ENCODE measurements around the gene TAF9. TPM values are rescaled to one million over a fixed set of nuclear protein-coding genes. Genes with fewer than 3 reads are reported as not detected.

Gene TAF9
- total RNA-seq, 1 experiment from 2014 or later = 76.1 TPM

- no peak for TF ChIP-seq FOXP1 (CRISPR knock-in tag; IDR thresholded peaks at IDR 0.05; ENCODE audit: borderline replicate concordance)
- TF ChIP-seq ZNF121 (CRISPR knock-in tag; IDR thresholded peaks at IDR 0.05) = no peak
- TF ChIP-seq SOX15 (CRISPR knock-in tag; IDR thresholded peaks at IDR 0.05) = no peak
- no peak for TF ChIP-seq MYBL2 (CRISPR knock-in tag; IDR thresholded peaks at IDR 0.05)
- no peak for TF ChIP-seq NR1H2 (CRISPR knock-in tag; IDR thresholded peaks at IDR 0.05)
Measured at GRCh38 chr5:69359699-69360098, 9.6 kb downstream of the TAF9 start (continued).

GRCh38 chr5:69350664-69351063 is 18.7 kb downstream of the TAF9 start:
- ChIA-PET POLR2A (no interaction called here), CTCF (no interaction called here)
- no peaks in the 10 kb centered on the region for H3K4me1 Mint-ChIP-seq
- H3K9me3 Mint-ChIP-seq = 0 out of 2 replicates have a peak, but pooled peaks cover 3% of the 10 kb centered on the region
- ATAC-seq (no peak), DNase-seq (ENCODE audit: low spot score) (no peak)
- no peak overlapping the region for H3K27ac Mint-ChIP-seq
- TF ChIP-seq ZNF219 (CRISPR knock-in tag; IDR thresholded peaks at IDR 0.05; ENCODE audit: borderline replicate concordance) = no peak
- no peak for TF ChIP-seq TCF7 (CRISPR knock-in tag; IDR thresholded peaks at IDR 0.05; ENCODE audit: low read depth)
- no peak for TF ChIP-seq CBFB (CRISPR knock-in tag; IDR thresholded peaks at IDR 0.05; ENCODE audit: low read depth)
- no peak for TF ChIP-seq MLX (CRISPR knock-in tag; IDR thresholded peaks at IDR 0.05)
- TF ChIP-seq E2F1 (CRISPR knock-in tag; IDR thresholded peaks at IDR 0.05) = no peak
- no peak for TF ChIP-seq ZNF317 (CRISPR knock-in tag; IDR thresholded peaks at IDR 0.05; ENCODE audit: borderline replicate concordance, low read depth)
- no peak for TF ChIP-seq SP1 (CRISPR knock-in tag; conservative IDR thresholded peaks at IDR 0.05)
- TF ChIP-seq JUN (CRISPR knock-in tag; IDR thresholded peaks at IDR 0.05) = no peak
- no peak for TF ChIP-seq JAZF1 (CRISPR knock-in tag; IDR thresholded peaks at IDR 0.05)
- no peak for TF ChIP-seq E2F5 (CRISPR knock-in tag; IDR thresholded peaks at IDR 0.05)
- no peak for TF ChIP-seq TEAD1 (CRISPR knock-in tag; IDR thresholded peaks at IDR 0.05)
- no peak for TF ChIP-seq ZNF425 (CRISPR knock-in tag; conservative IDR thresholded peaks at IDR 0.05)
- no peak overlapping the region for H3K4me3 Mint-ChIP-seq
- peaks cover 28% of the 10 kb centered on the region for H3K36me3 Mint-ChIP-seq
- no peaks in the 10 kb centered on the region for H3K27me3 Mint-ChIP-seq (ENCODE audit: low read depth)

GRCh38 chr5:69343083-69343482 is 26.2 kb downstream of the TAF9 start:
- ChIA-PET POLR2A (interaction anchor here (0.8 kb wide), 1 partner anchor 153 kb away, joined by 3 read pairs; no protein-coding TSS in a partner anchor), CTCF (no interaction called here)
- Mint-ChIP-seq H3K36me3 (no peaks in the 10 kb centered on the region), H3K4me3 (no peak overlapping the region), H3K4me1 (no peaks in the 10 kb centered on the region), H3K27ac (no peak overlapping the region), H3K27me3 (ENCODE audit: low read depth) (no peaks in the 10 kb centered on the region), H3K9me3 (peaks cover 4% of the 10 kb centered on the region; the same call in 1 of the 2 replicates)
- ATAC-seq = no peak
- no peak for DNase-seq (ENCODE audit: low spot score)
- TF ChIP-seq SMAD3 (CRISPR knock-in tag; IDR thresholded peaks at IDR 0.05; ENCODE audit: borderline replicate concordance) = no peak
- no peak for TF ChIP-seq JUN (CRISPR knock-in tag; IDR thresholded peaks at IDR 0.05)
- TF ChIP-seq CREM (CRISPR knock-in tag; IDR thresholded peaks at IDR 0.05) = no peak
- no peak for TF ChIP-seq ZNF317 (CRISPR knock-in tag; IDR thresholded peaks at IDR 0.05; ENCODE audit: borderline replicate concordance, low read depth)
- no peak for TF ChIP-seq AR (CRISPR knock-in tag; IDR thresholded peaks at IDR 0.05)
- TF ChIP-seq ZNF263 (CRISPR knock-in tag; IDR thresholded peaks at IDR 0.05; ENCODE audit: low read depth) = no peak

All from WTC11 (cell line).